HK-2 (cell line): ENCODE data around the gene RCVRN.
"Not testable (repeated sequence)": the region's sequence is repeated elsewhere in the genome, so short reads cannot be mapped to it uniquely, and the experiment has no call there.

Source experiments
- DNase-seq: peaks from one replicate; pipeline ENCODE4 v3.0.0-alpha.2; 2018; ENCODE audit not compliant: unreplicated experiment

The RCVRN gene

DNA sequence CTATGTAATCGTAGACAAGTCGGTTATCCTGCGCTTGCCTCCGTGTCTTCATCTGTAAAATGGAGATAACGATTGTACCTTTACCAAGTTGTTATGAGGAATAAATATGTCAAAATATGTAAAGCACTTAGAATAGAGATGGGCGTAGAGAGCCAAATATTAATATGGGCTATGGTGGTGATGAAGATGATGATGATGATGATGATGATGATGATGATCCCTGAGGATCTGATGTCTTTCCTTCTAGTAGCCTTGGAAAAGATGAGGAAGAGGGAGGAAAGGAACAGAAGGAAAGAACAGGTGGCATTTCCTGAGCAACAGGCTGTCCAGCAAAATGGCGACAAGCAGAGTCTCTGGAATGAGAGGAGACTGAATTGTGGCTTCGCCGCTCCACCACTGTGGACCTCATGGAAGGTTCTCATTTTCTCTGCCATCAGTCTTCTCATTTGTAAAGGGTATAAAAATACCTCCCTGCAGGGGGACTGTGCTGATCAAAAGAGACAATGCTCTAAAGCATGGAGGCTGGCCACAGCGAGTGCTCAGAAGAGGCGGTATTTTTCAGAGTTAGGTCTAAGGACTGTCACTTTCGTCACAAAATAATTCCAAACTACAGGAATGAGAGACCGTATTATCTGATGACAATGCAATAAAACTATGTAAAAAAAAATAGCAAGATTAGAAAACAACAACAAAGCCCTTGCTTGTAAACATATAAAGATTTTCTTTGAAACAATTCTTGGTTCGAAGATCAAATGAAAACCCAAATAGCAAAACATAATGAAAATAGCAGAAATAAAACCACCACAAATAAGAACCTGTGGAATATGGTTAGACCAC, 17.2 kb upstream of the RCVRN start:
- DNase-seq = no peak

DNA sequence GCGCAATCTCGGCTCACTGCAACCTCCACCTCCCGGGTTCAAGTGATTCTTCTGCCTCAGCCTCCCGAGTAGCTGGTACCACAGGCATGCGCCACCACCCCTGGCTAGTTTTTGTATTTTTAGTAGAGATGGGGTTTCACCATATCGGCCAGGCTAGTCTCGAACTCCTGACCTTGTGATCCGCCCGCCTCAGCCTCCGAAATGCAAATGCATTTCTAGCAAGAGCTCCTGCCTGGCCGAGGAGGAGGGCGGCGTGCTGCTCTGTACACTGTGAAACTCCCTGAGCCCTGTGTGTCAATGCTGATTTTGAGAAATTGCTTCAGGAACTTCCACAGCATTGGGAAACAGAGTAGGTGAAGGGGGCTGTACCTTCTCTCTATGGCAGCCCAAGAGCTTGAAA, 16.1 kb upstream of the RCVRN start:
- DNase-seq = not testable (repeated sequence)

DNA sequence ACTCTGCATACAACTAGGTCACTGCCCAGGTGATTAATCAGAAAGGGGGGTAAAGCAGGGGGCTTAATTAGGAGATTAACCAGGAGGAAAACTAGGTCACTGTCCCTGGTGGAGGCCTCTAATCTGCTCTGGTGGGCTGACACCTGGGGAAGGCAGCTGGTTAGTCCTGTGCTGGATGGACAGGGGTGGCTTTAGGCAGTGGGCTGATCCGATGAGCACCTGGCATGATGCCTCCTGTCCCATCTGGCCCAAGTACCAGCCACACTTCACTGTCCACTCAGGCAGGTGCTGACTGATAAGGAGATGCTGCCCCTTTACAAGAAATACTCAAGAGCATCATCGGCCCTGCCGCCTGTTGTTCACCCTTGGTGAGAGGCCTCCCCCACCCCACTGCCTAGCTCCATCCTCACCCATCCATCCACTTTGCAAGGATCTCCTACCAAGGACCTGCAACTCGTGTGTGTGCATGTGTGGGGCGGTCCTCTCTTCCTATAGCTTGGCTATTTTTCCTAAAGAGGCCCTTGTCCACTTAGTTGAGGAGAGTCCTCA, 13.8 kb upstream of the RCVRN start:
- no peak for DNase-seq

DNA sequence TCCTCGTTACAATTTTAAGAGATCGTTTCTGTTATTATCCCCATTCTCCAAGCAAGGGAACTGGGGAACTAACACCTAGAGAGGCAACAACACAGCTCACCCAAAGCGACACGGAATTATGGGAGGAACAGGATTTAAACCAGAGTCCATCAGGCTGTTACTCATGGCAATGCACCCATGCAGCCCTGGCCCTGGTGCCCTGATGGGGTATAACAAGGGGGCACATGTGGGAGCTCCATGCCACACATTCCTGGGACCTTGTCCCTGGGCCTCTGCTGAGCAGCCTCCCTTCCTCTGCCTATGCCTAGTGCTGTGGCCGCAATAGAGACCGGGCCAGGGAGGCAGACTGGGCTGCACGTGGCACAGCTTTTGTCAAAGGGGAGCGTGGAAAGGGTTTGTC, 13.3 kb upstream of the RCVRN start:
- no peak for DNase-seq

DNA sequence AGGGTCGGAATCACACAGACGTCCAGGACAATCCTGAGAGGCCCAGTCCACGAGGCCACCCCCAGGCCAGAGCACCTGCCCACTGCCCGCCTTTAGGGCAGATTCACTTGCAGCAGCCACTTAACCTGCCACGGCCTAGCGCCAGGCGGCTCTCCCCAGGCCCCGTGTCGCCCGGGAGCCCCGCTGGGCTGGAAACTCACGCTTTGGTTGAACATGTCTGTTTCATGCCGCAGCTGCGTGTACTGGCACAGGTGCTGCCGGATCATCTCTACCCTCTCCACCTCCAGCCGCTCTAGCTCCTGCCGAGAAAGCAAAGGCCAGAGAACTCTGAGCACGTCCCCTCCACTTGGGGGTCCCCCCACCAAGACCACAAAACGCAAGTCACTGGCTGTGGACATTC, 12.7 kb upstream of the RCVRN start:
- no peak for DNase-seq

DNA sequence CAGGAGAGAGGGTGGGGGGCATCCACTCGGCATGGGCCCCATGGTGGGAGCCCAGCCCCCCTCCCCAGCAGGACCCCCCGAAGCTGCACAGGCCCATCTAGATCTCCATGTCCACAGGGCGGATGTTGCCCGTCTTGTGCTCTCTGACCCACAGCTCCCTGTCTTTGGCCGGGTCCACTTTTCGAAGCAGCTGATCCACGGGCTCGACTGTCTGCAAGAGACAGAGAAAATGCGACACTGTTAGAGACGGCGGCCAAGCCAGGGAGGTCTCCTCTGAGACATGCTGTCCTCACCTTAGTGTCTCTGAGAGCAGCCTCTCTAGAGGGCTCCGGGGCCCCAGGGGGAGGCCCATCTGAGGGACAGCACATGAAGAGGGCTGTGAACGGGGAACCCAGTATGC, 12.1 kb upstream of the RCVRN start:
- DNase-seq = no peak

DNA sequence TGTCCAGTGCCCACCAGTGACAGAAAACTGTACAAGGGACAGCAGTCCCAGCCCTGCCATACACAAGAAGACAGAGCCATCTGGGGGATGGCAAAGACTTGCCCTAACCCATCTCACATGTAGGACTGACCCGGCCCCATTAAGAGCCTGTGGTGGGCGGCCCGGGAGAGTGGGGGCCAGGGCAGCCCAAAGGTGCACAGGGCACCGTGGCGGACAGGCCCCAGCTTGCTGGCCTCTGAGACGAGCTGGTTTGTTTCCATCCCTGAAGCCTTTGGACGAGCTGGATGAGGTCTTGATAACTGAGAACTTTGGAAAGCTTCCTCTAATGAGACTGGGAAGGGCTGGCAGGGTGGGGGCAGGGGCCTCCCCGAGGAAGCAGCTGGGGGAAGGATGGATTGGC, 11.0 kb upstream of the RCVRN start:
- no peak for DNase-seq

DNA sequence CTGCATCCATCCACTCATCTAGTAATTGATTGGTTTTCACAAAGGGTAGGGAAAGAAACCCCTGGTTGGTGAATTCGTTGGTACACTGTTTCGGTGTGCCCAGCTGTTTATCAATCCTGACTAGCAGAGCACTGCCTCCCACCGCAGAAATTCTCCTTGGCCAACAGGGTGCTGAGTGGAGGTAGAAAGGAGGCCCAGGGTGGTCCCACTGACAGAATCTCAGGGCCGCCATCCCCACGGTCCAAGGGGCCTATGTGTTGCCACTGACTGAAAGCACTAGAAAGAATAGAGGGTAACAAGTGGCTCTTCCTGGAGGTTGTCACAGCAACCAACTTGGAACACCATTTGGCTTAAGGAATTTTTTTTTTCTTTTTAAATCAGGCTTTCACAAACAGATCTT, 8.4 kb upstream of the RCVRN start:
- no peak for DNase-seq

DNA sequence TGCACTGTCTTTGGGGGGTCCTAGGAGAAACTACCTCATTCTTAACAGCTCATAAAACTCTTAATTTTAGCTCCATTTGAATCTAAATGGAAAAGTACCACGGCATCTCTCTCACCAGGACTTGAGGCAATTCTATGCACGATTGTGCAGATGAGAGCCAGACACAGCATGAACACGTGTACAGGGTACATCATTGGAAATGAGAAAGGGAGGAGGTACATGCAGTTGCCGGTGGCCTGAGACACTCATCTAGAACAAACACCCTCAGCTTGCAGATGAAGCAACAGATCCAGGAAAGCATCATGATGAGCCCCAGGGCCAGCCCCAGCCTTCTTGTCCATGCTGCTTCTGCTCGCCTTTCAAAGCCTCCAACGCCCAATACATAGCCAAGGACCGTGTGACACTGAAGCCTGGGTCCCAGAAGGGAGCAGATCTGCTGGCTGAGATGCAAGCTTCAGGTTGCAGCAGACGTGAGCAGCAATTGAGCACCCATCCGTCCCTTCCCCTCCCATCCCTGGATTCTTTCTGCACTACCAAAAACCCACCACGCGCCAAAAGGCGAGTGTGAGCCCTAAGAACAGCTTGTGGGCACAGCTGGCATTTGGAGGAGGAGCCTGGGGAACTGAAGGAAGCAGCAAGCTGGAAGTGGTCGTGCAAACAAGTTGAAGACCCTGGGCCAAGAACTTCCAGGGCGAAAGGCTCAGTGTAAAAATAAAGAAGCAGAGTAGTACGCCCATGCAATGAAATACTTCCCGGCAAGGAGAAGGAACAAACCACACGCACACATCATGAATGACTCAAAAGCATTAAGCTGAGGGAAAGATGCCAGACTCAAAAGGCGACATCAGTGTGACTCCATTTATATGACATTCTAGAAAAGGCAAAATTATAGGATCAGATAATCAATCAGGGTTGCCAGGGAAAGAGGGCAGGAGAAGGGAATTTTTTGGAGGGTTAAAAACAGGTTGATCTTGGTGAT, 7.3 kb upstream of the RCVRN start:
- DNase-seq = no peak

DNA sequence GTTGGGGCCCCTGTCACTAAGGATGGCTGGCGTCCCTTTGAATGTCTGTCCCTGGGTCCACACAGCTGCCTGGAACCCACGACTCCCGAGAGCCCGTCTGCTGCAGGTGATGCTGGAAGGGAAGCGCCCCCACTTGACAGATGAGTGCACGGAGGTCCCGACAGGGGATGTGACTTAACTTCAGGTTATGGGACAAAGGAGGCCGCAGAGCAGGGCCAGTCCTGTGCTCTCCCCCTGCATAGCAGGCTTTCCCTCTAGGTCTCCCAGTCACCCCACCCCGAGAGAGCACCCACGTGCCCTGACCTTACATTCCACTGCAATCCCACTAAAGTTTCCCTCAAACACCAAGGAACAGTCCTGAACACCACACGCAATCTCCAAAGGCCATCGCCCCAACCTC, 6.0 kb upstream of the RCVRN start:
- DNase-seq = no peak

DNA sequence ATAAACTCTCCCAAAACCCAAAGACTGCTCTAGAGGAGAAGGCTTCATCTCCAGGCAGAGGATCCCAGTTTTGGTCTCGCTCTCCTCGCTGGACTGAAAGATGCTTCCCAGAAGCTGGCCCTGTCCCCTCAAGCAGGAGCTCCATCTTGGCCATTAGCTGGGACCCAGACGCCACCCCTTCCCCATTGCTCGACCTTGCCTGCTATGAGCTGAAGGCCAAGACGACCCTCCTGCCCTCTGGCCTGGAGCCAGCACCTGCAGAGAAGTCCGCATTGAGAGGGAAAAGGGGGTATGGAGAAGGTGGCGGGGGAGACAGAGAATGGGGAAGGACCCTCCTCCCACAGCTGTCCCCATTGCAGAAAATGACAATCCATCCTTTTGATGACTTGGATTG, 3.6 kb upstream of the RCVRN start:
- no peak for DNase-seq

DNA sequence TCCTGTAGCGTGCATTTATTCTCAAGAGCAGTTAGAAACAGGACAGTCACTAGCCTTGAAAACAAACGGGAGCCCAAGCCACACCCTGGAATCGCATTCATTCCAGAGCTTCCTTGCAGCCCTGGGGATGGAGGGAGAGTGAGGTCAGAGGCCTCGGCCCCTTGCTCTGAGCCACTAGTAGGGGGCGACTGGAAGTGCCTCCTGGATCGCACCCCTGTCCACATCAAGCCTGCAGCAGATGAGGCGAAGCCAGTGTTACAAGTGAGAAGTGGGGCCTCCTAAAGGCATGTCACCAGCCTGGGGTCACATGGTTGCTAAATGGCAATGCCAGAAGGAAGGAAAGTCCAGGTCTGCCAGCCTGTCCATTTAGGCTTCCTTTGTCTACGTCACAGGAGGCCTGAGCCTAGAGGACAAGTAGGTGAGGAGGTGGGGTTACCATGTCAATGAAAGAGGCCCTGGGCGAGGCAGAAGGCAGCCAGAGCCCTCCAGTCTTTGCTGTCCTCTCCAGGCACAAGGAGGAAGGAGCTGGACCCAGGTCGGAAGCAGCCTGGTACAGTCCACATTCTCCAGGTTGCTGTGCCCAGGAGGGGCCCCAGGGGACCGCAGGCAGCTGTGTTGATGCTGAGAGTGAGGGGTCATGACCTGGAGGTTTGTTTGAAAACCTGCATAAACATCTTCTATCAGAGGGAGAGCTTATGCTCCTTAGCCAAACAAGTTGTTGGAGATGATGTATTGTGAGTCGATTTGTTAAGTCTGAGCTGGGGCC, 3.0 kb upstream of the RCVRN start:
- no peak for DNase-seq

DNA sequence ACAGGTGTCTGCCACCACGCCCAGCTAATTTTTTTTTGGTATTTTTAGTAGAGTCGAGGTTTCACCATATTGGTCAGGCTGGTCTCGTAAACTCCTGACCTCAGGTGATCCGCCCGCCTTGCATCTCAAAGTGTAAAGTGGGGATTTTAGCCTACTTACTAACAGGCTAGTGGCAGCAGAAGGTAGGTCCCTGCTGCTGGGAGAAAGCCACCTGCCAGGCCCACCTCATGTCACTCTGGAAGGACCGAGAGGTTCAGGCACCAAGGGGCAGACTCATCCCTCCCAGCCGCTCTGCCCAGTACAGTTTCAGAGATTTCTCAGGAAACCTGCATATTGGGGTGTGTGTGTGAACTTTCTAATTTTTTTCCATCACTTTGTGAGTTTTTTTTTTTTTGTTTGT, 2.1 kb upstream of the RCVRN start:
- no peak for DNase-seq

DNA sequence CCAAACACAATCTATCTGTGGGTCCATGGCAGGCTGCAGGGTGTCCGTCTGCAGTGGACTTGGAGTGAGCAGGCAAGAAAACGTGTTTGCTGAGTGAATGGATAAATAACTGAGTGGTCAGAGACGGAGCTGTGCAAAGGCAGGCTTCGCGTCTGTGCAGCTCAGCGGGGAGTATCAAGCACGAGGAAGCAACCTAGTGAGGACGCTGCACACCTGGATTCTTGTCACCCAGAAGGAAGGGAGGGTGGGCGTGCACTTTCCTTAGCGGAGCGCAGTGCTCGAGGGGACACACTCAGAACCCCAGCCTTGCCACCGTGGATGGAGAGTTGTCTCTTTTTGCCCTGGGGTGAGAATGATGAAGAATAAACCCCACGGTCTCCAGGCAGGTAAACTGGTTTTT, 1.5 kb upstream of the RCVRN start:
- no peak for DNase-seq

DNA sequence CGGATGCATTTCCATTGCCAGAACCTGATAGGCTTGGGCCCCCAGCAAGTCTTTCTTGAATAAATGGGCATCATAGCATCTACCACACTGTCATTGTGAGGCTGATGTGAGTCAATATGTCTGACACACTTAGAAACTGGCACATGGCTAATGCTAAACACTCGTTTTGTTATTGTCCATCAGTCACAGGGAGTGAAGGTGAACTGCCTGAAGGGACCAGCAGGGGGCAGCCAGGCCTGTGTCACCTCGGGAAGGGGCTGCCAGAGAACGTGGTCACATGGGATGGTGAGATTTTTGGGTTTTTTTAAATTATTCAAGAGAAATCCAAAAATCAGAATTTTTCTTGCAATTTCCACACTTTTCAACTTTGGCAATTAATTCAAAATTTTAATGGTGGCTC, 831 bp upstream of the RCVRN start:
- no peak for DNase-seq

DNA sequence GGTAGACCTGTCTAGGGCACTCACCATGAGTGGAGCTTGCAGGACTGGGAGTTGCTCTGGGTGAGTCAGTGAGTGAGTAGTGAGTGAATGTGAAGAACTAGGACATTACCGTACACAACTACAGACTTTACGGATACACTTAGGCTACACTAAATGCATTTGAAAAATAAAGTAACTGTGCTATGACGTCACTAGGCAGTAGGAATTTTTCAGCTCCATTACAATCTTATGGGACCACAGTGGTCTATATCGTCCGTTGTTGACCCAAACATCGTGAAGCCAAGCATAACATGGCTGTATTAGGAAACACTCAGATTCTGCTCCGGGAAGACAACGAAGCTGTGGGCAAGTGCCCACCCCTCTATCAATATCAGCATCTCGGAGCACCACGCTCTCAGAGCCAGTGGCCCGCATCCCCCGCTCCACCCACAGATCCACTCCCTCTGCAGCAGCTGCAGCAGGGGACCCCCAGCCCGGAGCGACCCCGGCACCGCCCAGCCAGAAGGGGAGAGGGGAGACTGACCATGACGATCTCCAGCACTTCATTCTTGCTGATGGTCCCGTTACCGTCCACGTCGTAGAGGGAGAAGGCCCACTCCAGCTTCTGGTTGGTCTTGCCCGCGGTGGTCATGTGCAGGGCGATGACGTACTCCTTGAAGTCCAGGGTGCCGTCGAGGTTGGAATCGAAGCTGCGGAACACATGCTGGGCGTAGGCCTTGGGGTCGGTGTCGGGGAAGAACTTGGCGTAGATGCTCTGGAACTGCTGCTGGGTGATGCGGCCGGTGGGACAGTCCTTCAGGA, 594 bp downstream of the RCVRN start:
- DNase-seq = no peak

DNA sequence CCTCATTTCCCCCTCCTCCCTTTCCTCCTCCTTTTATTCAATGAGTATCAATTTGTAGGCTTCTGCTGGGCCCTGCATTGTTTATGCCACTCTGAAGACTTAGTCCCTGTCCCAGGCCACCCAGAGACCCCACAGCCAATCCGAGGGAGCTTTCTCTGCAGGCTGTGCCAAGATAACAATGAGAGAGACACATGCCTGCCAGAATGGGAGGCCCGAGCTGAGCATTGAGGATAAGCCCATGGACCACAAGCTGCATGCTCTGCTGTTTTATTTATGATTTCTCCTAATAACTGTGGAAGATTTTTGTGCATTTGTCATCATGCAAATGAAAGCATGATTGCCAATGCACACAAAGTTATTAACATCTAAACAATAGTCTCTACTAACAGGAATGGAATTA, 3.0 kb downstream of the RCVRN start:
- no peak for DNase-seq

DNA sequence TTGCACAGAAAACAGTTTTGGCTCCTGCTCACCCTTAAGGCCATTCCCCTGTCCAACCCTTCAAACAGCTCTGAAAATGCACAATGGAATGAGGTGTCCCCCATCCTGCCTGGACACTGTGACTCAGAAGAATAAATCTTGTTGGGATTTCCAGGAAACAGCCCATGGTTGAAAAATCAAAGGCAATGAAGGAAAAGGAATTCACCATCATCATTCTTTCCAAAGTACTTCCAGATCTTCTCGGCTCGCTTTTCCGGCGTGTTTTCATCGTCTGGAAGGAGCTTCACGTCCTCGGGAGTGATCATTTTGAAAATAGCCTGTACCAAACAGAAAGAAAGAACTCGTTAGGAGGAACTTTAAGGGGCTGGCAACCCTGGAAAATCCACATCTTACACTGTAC, 4.3 kb downstream of the RCVRN start:
- DNase-seq = peak; percentile 16

DNA sequence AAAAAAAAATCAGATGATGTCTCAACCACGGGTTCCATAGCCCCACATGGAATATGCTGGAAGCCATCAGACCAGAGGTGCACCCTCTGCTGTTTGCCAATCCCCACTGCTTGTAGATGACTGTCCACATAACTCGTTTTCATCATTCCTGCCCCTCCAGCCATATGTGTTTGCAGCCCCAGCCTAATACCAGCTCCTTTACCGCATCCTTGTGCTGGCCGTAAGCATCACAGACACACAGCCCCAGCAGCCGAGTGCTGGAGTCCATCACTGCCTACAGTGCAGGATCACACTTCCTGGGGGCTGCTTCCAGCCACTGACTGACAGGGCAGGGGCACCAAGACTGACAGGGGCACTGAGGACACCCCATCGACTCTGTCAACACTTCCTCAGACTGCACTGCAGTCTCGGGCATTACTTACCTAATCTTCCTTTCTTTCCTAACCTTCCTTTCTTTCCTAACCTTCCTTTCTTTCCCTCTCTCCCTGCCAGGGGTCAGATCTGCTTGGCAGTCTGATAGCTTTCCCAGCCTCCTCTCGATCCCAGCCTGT, 5.0 kb downstream of the RCVRN start:
- no peak for DNase-seq

DNA sequence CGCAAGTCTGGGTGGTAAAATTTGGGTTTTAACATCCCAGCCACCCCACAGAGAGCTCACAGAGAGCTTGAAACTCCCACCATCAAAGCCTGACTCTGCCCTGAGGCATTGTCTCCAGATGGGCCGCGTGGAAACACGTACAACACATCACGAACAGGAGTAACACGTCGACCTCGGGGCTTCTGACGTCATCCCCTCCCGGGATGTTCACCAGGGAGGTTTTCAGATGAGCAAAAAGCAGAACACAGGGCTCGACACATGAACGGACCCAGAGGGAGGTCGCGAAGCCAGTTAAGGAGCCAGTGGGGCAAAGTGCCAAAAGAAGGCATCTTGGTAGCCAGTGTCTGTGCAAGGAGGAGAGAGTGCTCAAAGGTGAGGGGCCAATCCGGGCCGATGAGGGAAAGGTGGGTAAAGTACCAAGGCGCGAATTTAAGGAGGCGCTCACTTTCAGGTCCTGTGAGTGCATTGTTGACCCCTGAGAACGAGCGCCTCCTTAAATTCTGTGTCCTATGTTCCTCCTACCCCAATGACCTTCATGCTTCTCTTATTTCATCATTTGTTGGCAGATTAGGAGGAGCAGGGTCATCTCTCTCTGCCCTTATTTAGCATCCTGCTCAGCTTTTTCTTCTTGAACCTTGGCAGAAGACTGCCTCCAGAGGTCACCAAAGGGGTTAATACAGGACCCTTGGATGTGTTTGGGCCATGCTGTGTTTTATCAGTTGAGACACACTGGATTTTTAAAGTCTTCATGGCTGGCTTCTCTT, 5.6 kb downstream of the RCVRN start:
- no peak for DNase-seq
